ENCODE data around the gene HMSD.

Gene HMSD

DNA sequence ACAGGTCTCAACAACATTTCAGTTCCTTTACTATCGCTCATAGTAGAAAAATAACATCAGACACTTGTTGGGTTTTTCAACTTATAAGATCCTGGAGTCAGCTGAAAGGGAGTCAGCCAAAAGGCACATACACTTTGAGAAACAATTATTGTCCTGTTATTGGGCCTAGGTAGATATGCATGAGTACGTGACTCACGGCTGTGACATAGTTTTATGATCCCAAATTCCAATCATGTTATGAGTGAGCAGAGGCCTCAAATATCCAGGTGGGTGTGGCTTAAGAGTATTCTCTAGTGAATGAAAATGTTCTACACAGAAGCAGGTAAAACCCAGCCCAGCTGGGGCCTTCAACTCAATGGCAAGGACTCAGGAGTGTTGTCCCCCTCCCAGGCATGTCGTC is 47.9 kb downstream of the HMSD start:
- no peaks in the 10 kb centered on the region for H3K27me3 ChIP-seq (ENCODE audit: low read depth, low read length)
- no peaks in the 10 kb centered on the region for H3K4me1 ChIP-seq (ENCODE audit: control insufficient read depth in 1 of 2, insufficient read depth in 2 of 2, low read length in 2 of 2)
- H3K36me3 ChIP-seq (ENCODE audit: control insufficient read depth in 1 of 2, insufficient read depth in 2 of 2, low read length in 2 of 2), result no peaks in the 10 kb centered on the region
- H3K9me3 ChIP-seq (ENCODE audit: control insufficient read depth in 1 of 2, low read length in 2 of 2), result no peaks in the 10 kb centered on the region
- H3K27ac ChIP-seq (ENCODE audit: low read length), result no peak overlapping the region
- H3K4me3 ChIP-seq (ENCODE audit: low read depth in 1 of 2, low read length in 2 of 2), result no peak overlapping the region

DNA sequence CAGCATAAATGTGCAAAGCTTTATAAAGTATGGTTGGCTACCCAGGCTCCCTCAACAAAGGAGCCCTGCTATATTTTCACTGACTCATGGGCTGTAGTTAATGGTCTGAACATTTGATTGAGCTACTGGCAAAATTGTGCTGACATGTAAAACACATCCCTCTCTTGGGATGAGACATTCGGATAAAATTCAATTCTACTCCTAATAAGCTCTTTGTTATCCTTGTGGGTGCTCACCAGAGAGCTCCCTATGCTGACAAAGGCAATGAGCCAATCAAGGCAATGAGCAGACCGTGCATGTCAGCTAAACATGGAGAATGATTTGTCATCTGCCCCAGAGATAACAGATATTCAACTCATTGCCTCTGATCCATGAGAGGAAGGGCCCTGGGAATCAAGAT is 48.5 kb downstream of the HMSD start:
- H3K4me3 ChIP-seq (ENCODE audit: low read depth in 1 of 2, low read length in 2 of 2), result no peak overlapping the region
- H3K27ac ChIP-seq (ENCODE audit: low read length), result no peak overlapping the region
- H3K4me1 ChIP-seq (ENCODE audit: control insufficient read depth in 1 of 2, insufficient read depth in 2 of 2, low read length in 2 of 2), result no peaks in the 10 kb centered on the region
- no peaks in the 10 kb centered on the region for H3K27me3 ChIP-seq (ENCODE audit: low read depth, low read length)
- no peaks in the 10 kb centered on the region for H3K9me3 ChIP-seq (ENCODE audit: control insufficient read depth in 1 of 2, low read length in 2 of 2)
- no peaks in the 10 kb centered on the region for H3K36me3 ChIP-seq (ENCODE audit: control insufficient read depth in 1 of 2, insufficient read depth in 2 of 2, low read length in 2 of 2)

DNA sequence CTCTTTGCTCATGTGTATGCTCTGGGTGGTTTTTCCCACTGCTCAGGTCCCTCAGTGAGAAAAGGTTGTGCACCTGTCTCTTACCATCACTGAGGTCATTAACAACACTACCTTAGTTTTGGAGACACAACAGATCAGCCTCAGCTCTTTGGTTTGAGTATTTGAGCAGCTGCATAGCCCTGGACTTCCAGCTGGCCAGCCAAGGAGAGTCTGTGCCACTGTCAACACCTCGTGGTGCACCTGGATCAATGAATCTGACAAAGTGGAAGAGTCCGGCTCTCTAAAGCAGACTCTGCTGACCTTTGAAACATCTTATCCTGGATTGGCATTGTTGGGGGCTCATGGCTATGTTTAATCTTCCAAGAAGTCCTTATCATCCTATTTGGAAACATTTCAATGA is 50.8 kb downstream of the HMSD start:
- no peak overlapping the region for H3K27ac ChIP-seq (ENCODE audit: low read length)
- no peaks in the 10 kb centered on the region for H3K36me3 ChIP-seq (ENCODE audit: control insufficient read depth in 1 of 2, insufficient read depth in 2 of 2, low read length in 2 of 2)
- no peaks in the 10 kb centered on the region for H3K4me1 ChIP-seq (ENCODE audit: control insufficient read depth in 1 of 2, insufficient read depth in 2 of 2, low read length in 2 of 2)
- H3K4me3 ChIP-seq (ENCODE audit: low read depth in 1 of 2, low read length in 2 of 2), result no peak overlapping the region
- H3K27me3 ChIP-seq (ENCODE audit: low read depth, low read length), result no peaks in the 10 kb centered on the region
- no peaks in the 10 kb centered on the region for H3K9me3 ChIP-seq (ENCODE audit: control insufficient read depth in 1 of 2, low read length in 2 of 2)

DNA sequence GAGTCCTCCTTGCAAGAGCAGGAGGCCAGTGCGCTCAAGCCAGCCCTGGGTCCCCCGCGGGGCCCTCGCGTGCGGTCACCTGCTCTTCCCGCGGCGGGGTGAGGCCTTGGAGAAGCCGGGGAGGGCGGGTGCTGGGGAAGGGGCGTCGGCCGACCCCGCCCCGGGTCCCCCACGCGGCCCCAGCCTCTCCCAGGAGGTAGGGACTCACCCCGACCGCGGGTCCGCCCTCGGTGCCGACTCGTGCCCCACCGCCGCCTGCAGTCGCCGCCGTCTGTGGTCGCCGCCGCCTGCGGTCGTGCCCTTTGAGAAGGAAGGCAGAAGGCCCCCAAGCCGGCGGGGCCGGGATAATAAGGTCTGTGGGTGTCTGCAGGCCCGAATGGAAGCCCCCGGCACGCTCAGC is 53.5 kb downstream of the HMSD start:
- no peak overlapping the region for H3K4me3 ChIP-seq (ENCODE audit: low read depth in 1 of 2, low read length in 2 of 2)

DNA sequence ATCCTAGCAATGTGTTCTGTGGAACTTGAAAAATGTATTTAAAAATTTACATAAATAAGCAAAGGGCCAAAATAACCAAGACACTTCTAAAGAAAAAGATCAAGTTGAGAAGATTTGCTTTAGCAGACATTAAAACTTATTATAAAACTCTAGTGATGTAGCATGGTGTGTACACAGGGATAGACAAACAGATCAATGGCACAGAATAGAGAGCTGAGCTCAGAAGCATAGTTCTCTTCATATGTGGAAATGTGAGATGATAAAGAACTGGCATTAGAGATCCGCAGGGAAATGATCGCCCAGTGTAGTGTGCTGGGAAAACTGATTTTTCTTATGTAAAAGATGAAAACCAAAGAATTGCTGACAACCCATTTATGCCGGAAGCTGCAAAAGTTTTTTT is 60.2 kb downstream of the HMSD start:
- Histone ChIP-seq H3K36me3 (ENCODE audit: control insufficient read depth in 1 of 2, insufficient read depth in 2 of 2, low read length in 2 of 2) (no peaks in the 10 kb centered on the region), H3K4me1 (ENCODE audit: control insufficient read depth in 1 of 2, insufficient read depth in 2 of 2, low read length in 2 of 2) (no peaks in the 10 kb centered on the region), H3K9me3 (ENCODE audit: control insufficient read depth in 1 of 2, low read length in 2 of 2) (no peaks in the 10 kb centered on the region), H3K27me3 (ENCODE audit: low read depth, low read length) (no peaks in the 10 kb centered on the region), H3K4me3 (ENCODE audit: low read depth in 1 of 2, low read length in 2 of 2) (no peak overlapping the region), H3K27ac (ENCODE audit: low read length) (no peak overlapping the region)

More for the DNA sequence above, 53.5 kb downstream of the HMSD start:
- no peaks in the 10 kb centered on the region for H3K27me3 ChIP-seq (ENCODE audit: low read depth, low read length)
- H3K27ac ChIP-seq (ENCODE audit: low read length), result no peak overlapping the region
- no peaks in the 10 kb centered on the region for H3K36me3 ChIP-seq (ENCODE audit: control insufficient read depth in 1 of 2, insufficient read depth in 2 of 2, low read length in 2 of 2)
- no peaks in the 10 kb centered on the region for H3K9me3 ChIP-seq (ENCODE audit: control insufficient read depth in 1 of 2, low read length in 2 of 2)
- H3K4me1 ChIP-seq (ENCODE audit: control insufficient read depth in 1 of 2, insufficient read depth in 2 of 2, low read length in 2 of 2), result no peaks in the 10 kb centered on the region
